Mesenchymal stem cell (in vitro differentiated cells and primary cell): ENCODE measurements around the gene IRF2.

Source experiments
- DNase-seq: peaks from one replicate; pipeline ENCODE4 v3.0.0-alpha.2; 2013
- H2AFZ ChIP-seq: one replicate; pipeline ENCODE4 v1.6.1; 2013; ENCODE audit warnings: low read depth, mild to moderate bottlenecking, control low read depth, inconsistent platforms, low read length, moderate library complexity
- H2AK5ac ChIP-seq: 2 replicates; pipeline ENCODE4 v1.6.1; 2013; ENCODE audit warnings: low read length, moderate library complexity, mild to moderate bottlenecking, inconsistent platforms; ENCODE audit not compliant: severe bottlenecking
- H2BK120ac ChIP-seq: one replicate; pipeline ENCODE4 v1.6.1; 2013; ENCODE audit warnings: low read depth, mild to moderate bottlenecking, inconsistent platforms, low read length, moderate library complexity
- H2BK12ac ChIP-seq, 2 experiments: one replicate each; pipeline ENCODE4 v1.6.1; 2013; ENCODE audit warnings: inconsistent platforms in 2 of 2, low read length in 2 of 2, mild to moderate bottlenecking in 2 of 2, moderate library complexity in 2 of 2, control low read depth in 1 of 2
- H2BK15ac ChIP-seq: one replicate; pipeline ENCODE4 v1.6.1; 2013; ENCODE audit warnings: mild to moderate bottlenecking, low read depth, inconsistent platforms; ENCODE audit not compliant: poor library complexity, severe bottlenecking
- H2BK5ac ChIP-seq: 2 replicates; pipeline ENCODE4 v1.6.1; 2013; ENCODE audit warnings: low read depth, mild to moderate bottlenecking, low read length, control low read depth, inconsistent platforms; ENCODE audit not compliant: poor library complexity, severe bottlenecking
- H3K14ac ChIP-seq, 2 experiments: one replicate each; pipeline ENCODE4 v1.6.1; 2013; ENCODE audit warnings: inconsistent platforms in 2 of 2, low read length in 2 of 2, control low read depth in 1 of 2, mild to moderate bottlenecking in 1 of 2, moderate library complexity in 1 of 2
- H3K18ac ChIP-seq, 2 experiments: one replicate each; pipeline ENCODE4 v1.6.1; 2013; ENCODE audit warnings: inconsistent platforms in 2 of 2, low read length in 2 of 2, control low read depth in 1 of 2, low read depth in 1 of 2, mild to moderate bottlenecking in 1 of 2
- H3K23ac ChIP-seq, 2 experiments: one replicate each; pipeline ENCODE4 v1.6.1; 2013; ENCODE audit warnings: inconsistent platforms in 2 of 2, low read length in 2 of 2, mild to moderate bottlenecking in 2 of 2, moderate library complexity in 2 of 2, control low read depth in 1 of 2
- H3K27ac ChIP-seq: 2 replicates; pipeline ENCODE4 v1.5.1; 2013; ENCODE audit warnings: mild to moderate bottlenecking, moderate library complexity, low read length, control low read depth, inconsistent platforms; ENCODE audit not compliant: poor library complexity, severe bottlenecking
- H3K27me3 ChIP-seq, 2 experiments: 2 replicates each; pipeline versions ENCODE4 v1.6.1 to v1.7.0; 2013; ENCODE audit warnings: low read length in 2 of 2, mild to moderate bottlenecking in 2 of 2, moderate library complexity in 2 of 2, control low read depth in 1 of 2, inconsistent platforms in 1 of 2; ENCODE audit not compliant: control insufficient read depth in 1 of 2, insufficient read depth in 1 of 2
- H3K36me3 ChIP-seq, 2 experiments: 2 replicates each; pipeline versions ENCODE4 v1.6.1 to v1.7.0; 2013; ENCODE audit warnings: low read length in 2 of 2, control low read depth in 1 of 2, inconsistent platforms in 1 of 2, low read depth in 1 of 2, mild to moderate bottlenecking in 1 of 2; ENCODE audit not compliant: insufficient read depth in 2 of 2, control insufficient read depth in 1 of 2
- H3K4ac ChIP-seq, 2 experiments: one replicate each; pipeline ENCODE4 v1.6.1; 2013; ENCODE audit warnings: inconsistent platforms in 2 of 2, low read length in 2 of 2, mild to moderate bottlenecking in 2 of 2, moderate library complexity in 2 of 2, control low read depth in 1 of 2, low read depth in 1 of 2
- H3K4me1 ChIP-seq: 2 replicates; pipeline ENCODE4 v1.6.1; 2013; ENCODE audit warnings: low read depth, low read length, control low read depth; ENCODE audit not compliant: control insufficient read depth, insufficient read depth
- H3K4me2 ChIP-seq: 2 replicates; pipeline ENCODE4 v1.6.1; 2013; ENCODE audit warnings: low read length, mild to moderate bottlenecking, inconsistent platforms; ENCODE audit not compliant: poor library complexity, severe bottlenecking
- H3K4me3 ChIP-seq, 2 experiments: 2 replicates each; pipeline versions ENCODE4 v1.5.1 to v1.7.0; 2013; ENCODE audit warnings: low read length in 2 of 2, mild to moderate bottlenecking in 2 of 2, control low read depth in 1 of 2, low read depth in 1 of 2; ENCODE audit not compliant: insufficient read depth in 1 of 2
- H3K79me1 ChIP-seq: replicated peaks from 2 replicates; pipeline ENCODE4 v1.6.1; 2013; ENCODE audit warnings: mild to moderate bottlenecking, control low read depth, low read length, inconsistent platforms; ENCODE audit not compliant: poor library complexity, severe bottlenecking
- H3K9ac ChIP-seq: 2 replicates; pipeline ENCODE4 v1.7.0; 2013; ENCODE audit warnings: mild to moderate bottlenecking, low read length, moderate library complexity
- H3K9me3 ChIP-seq: 2 replicates; pipeline ENCODE4 v1.7.0; 2013; ENCODE audit warnings: mild to moderate bottlenecking, low read length; ENCODE audit not compliant: control insufficient read depth
- H4K8ac ChIP-seq: one replicate; pipeline ENCODE4 v1.6.1; 2013; ENCODE audit warnings: inconsistent platforms, mild to moderate bottlenecking, low read length, moderate library complexity
- H4K91ac ChIP-seq: one replicate; pipeline ENCODE4 v1.6.1; 2013; ENCODE audit warnings: mild to moderate bottlenecking, low read length, inconsistent platforms
- WGBS: methylation state at CpG from one replicate; pipeline ENCODE4 v1.1.7; 2013; ENCODE audit warnings: mixed read lengths; 5-methylcytosine and 5-hydroxymethylcytosine counted together

Gene IRF2

GRCh38 chr4:184358521-184359232 lies 115.7 kb downstream of the IRF2 start:
- H3K27ac ChIP-seq = no peak overlapping the region
- H3K18ac ChIP-seq = no peak overlapping the region
- peak overlapping the region; percentile 24 for H4K91ac ChIP-seq
- no peak overlapping the region for H2BK120ac ChIP-seq
- WGBS = 85% methylated on average over 5 of the region's 5 CpGs
- no peak overlapping the region for H2AFZ ChIP-seq
- no peak for DNase-seq
- H2BK15ac ChIP-seq = no peak overlapping the region
- no peaks in the 10 kb centered on the region for H3K36me3 ChIP-seq
- no peak overlapping the region for H3K4ac ChIP-seq
- H3K79me1 ChIP-seq = no peaks in the 10 kb centered on the region
- H3K9me3 ChIP-seq = no peaks in the 10 kb centered on the region
- H3K4me2 ChIP-seq = no peak overlapping the region
- no peak overlapping the region for H2AK5ac ChIP-seq
- H3K14ac ChIP-seq = no peak overlapping the region
- no peak overlapping the region for H3K9ac ChIP-seq
- H4K8ac ChIP-seq = no peak overlapping the region
- H3K4me3 ChIP-seq = no peak overlapping the region
- no peak overlapping the region for H2BK12ac ChIP-seq
- no peaks in the 10 kb centered on the region for H3K27me3 ChIP-seq
- H3K4me1 ChIP-seq = peaks cover 13% of the 10 kb centered on the region
- no peak overlapping the region for H3K23ac ChIP-seq
- H2BK5ac ChIP-seq = no peak overlapping the region

- no peak overlapping the region for H2AK5ac ChIP-seq
- no peak overlapping the region for H3K4me3 ChIP-seq
- peak overlapping the region in 1 of 2 experiments; percentile 18 for H3K4ac ChIP-seq
- DNase-seq = no peak
- no peaks in the 10 kb centered on the region for H3K79me1 ChIP-seq
- H3K14ac ChIP-seq = no peak overlapping the region
- H3K9ac ChIP-seq = no peak overlapping the region
- H3K18ac ChIP-seq = peak overlapping the region in 1 of 2 experiments; percentile 15
- H2BK15ac ChIP-seq = no peak overlapping the region
- no peak overlapping the region for H3K4me2 ChIP-seq
- no peak overlapping the region for H4K91ac ChIP-seq
- peak overlapping the region; percentile 9 for H4K8ac ChIP-seq
- H2BK12ac ChIP-seq = peak overlapping the region; percentile 9 to 71
- H2AFZ ChIP-seq = no peak overlapping the region
- no peaks in the 10 kb centered on the region for H3K27me3 ChIP-seq
- WGBS = 86% methylated on average over 4 of the region's 4 CpGs
- no peak overlapping the region for H3K27ac ChIP-seq
- no peaks in the 10 kb centered on the region for H3K9me3 ChIP-seq
- H3K23ac ChIP-seq = no peak overlapping the region
- H2BK120ac ChIP-seq = no peak overlapping the region
- H2BK5ac ChIP-seq = no peak overlapping the region
- peaks cover 7% of the 10 kb centered on the region for H3K4me1 ChIP-seq
- no peaks in the 10 kb centered on the region for H3K36me3 ChIP-seq
Observed at GRCh38 chr4:184357772-184358171, 116.6 kb downstream of the IRF2 start.

GRCh38 chr4:184357165-184357564 lies 117.2 kb downstream of the IRF2 start:
- no peak overlapping the region for H2BK15ac ChIP-seq
- no peak overlapping the region for H2BK120ac ChIP-seq
- H3K4me1 ChIP-seq = peaks cover 6% of the 10 kb centered on the region
- H3K18ac ChIP-seq = no peak overlapping the region
- no peak overlapping the region for H3K4me2 ChIP-seq
- no peaks in the 10 kb centered on the region for H3K79me1 ChIP-seq
- no peak overlapping the region for H2AK5ac ChIP-seq
- no peak overlapping the region for H2BK5ac ChIP-seq
- H2BK12ac ChIP-seq = no peak overlapping the region
- H3K9me3 ChIP-seq = no peaks in the 10 kb centered on the region
- WGBS = 95% methylated on average over 1 of the region's 1 CpG
- no peak overlapping the region for H3K14ac ChIP-seq
- no peak overlapping the region for H3K23ac ChIP-seq
- no peak overlapping the region for H3K27ac ChIP-seq
- H3K9ac ChIP-seq = no peak overlapping the region
- H3K4ac ChIP-seq = no peak overlapping the region
- no peaks in the 10 kb centered on the region for H3K27me3 ChIP-seq
- H4K8ac ChIP-seq = no peak overlapping the region
- DNase-seq = no peak
- H2AFZ ChIP-seq = no peak overlapping the region
- no peaks in the 10 kb centered on the region for H3K36me3 ChIP-seq
- no peak overlapping the region for H4K91ac ChIP-seq
- no peak overlapping the region for H3K4me3 ChIP-seq

GRCh38 chr4:184356366-184356765 lies 118.0 kb downstream of the IRF2 start:
- 98% methylated on average over 7 of the region's 7 CpGs for WGBS

More at GRCh38 chr4:184356366-184356765, 118.0 kb downstream of the IRF2 start:
- Histone ChIP-seq H3K36me3 (no peaks in the 10 kb centered on the region), H3K23ac (no peak overlapping the region), H3K4me3 (no peak overlapping the region), H2BK5ac (no peak overlapping the region), H3K27ac (no peak overlapping the region), H3K9ac (no peak overlapping the region), H3K4me2 (no peak overlapping the region), H3K4ac (peak overlapping the region in 1 of 2 experiments; percentile 47), H3K18ac (peak overlapping the region in 1 of 2 experiments; percentile 10), H3K4me1 (peaks cover 4% of the 10 kb centered on the region), H3K9me3 (no peaks in the 10 kb centered on the region), H2AFZ (no peak overlapping the region), H4K8ac (no peak overlapping the region), H3K27me3 (no peaks in the 10 kb centered on the region), H2BK15ac (no peak overlapping the region), H2AK5ac (peak overlapping the region; percentile 14), H2BK12ac (peak overlapping the region; percentile 60 to 79), H2BK120ac (no peak overlapping the region), H3K14ac (no peak overlapping the region), H3K79me1 (no peaks in the 10 kb centered on the region), H4K91ac (peak overlapping the region; percentile 29)
- DNase-seq = no peak
